IMR-90 (cell line): ENCODE data around the gene ANAPC5.

Experiments
- TF ChIP-seq, protein P1 (sequence below): conservative IDR thresholded peaks from 2 replicates; pipeline ENCODE4 v1.5.1; 2012; ENCODE audit warnings: mild to moderate bottlenecking, low read depth, low read length, improper control_type of control experiment
- TF ChIP-seq, protein P2 (sequence below): fragments of 150-350 bp; IDR thresholded peaks from 2 replicates; pipeline ENCODE4 v1.6.1; 2016; ENCODE audit warnings: low read depth, mild to moderate bottlenecking, low read length, moderate library complexity, borderline replicate concordance

DNA sequence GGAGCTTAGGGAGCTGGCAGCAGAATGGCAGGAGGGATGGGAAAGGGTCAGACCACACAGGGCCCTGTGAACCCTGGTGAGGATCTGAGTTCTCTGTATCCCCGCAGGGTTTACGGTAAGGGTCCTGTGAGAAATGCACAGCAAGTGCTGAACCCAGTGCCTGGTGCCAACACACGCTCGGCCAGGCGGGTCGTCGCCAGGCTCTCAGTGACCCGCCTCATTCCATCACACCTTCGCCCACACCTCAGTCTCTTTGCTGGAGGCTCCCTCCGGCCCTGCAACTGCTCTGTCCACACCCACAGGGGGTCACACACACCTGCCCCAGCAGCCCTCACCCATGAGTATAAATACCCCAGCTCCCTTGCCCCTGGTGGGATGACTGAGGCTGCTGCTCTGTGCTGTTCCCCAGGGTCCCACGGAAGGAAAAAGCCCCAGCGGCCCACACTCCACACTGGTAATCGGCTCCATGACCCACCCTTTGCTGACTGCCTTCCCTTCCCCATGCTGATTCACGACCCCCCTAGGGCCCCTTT, 78.8 kb downstream of the ANAPC5 start:
- TF ChIP-seq, protein P1, sequence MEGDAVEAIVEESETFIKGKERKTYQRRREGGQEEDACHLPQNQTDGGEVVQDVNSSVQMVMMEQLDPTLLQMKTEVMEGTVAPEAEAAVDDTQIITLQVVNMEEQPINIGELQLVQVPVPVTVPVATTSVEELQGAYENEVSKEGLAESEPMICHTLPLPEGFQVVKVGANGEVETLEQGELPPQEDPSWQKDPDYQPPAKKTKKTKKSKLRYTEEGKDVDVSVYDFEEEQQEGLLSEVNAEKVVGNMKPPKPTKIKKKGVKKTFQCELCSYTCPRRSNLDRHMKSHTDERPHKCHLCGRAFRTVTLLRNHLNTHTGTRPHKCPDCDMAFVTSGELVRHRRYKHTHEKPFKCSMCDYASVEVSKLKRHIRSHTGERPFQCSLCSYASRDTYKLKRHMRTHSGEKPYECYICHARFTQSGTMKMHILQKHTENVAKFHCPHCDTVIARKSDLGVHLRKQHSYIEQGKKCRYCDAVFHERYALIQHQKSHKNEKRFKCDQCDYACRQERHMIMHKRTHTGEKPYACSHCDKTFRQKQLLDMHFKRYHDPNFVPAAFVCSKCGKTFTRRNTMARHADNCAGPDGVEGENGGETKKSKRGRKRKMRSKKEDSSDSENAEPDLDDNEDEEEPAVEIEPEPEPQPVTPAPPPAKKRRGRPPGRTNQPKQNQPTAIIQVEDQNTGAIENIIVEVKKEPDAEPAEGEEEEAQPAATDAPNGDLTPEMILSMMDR, result no peak
- TF ChIP-seq, protein P2, sequence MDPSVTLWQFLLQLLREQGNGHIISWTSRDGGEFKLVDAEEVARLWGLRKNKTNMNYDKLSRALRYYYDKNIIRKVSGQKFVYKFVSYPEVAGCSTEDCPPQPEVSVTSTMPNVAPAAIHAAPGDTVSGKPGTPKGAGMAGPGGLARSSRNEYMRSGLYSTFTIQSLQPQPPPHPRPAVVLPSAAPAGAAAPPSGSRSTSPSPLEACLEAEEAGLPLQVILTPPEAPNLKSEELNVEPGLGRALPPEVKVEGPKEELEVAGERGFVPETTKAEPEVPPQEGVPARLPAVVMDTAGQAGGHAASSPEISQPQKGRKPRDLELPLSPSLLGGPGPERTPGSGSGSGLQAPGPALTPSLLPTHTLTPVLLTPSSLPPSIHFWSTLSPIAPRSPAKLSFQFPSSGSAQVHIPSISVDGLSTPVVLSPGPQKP, result no peak
